OCI-LY1 (cell line): Measurements from ENCODE around the gene ZNF514.

Experiments used
- EZH2 ChIP-seq: fragments of 200-600 bp; sonication (generic), shearing (Covaris generic); IDR thresholded peaks from 2 replicates; pipeline ENCODE4 v1.8.0; 2017; ENCODE audit warnings: borderline replicate concordance, mixed run types, mild to moderate bottlenecking, antibody characterized with exemption, low read length, moderate library complexity, mixed read lengths
- TF ChIP-seq, protein P1 (sequence below): fragments of 200-600 bp; sonication (generic), shearing (Covaris generic); IDR thresholded peaks from 2 replicates; pipeline ENCODE4 v1.5.1; 2017; ENCODE audit warnings: mild to moderate bottlenecking, antibody characterized with exemption, low read length, moderate library complexity, mixed read lengths

DNA sequence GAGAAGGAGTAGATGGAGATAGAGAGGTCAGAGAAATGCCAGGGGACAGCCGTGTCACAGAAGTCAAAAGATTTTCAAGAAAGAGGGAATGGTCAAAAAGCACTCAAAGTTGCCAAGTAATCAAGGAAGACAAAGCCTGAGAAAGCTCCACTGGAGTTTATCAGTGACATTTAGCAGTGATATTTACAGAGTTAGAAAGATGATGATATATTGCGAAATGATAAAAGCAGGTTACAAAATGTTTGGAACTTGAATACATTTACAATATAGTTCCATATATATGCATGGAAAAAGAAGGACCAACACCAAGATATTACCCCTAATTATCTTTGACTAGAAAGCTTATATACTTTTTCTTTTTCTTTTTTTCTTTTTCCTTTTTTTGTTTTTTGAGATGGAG is 26.3 kb upstream of the ZNF514 start:
- TF ChIP-seq, protein P1, sequence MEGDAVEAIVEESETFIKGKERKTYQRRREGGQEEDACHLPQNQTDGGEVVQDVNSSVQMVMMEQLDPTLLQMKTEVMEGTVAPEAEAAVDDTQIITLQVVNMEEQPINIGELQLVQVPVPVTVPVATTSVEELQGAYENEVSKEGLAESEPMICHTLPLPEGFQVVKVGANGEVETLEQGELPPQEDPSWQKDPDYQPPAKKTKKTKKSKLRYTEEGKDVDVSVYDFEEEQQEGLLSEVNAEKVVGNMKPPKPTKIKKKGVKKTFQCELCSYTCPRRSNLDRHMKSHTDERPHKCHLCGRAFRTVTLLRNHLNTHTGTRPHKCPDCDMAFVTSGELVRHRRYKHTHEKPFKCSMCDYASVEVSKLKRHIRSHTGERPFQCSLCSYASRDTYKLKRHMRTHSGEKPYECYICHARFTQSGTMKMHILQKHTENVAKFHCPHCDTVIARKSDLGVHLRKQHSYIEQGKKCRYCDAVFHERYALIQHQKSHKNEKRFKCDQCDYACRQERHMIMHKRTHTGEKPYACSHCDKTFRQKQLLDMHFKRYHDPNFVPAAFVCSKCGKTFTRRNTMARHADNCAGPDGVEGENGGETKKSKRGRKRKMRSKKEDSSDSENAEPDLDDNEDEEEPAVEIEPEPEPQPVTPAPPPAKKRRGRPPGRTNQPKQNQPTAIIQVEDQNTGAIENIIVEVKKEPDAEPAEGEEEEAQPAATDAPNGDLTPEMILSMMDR: no peak
- TF ChIP-seq EZH2: no peak
